Prostate gland (tissue), 1 donor: ENCODE measurements around the gene C1D.

ENCODE experiments used
- POLR2A ChIP-seq: fragments of 450-650 bp; IDR thresholded peaks from one replicate; pipeline ENCODE4 v1.6.1; 2016; ENCODE audit warnings: antibody characterized with exemption, mild to moderate bottlenecking
- POLR2AphosphoS5 ChIP-seq: sonication (generic); formaldehyde crosslinking; IDR thresholded peaks from one replicate; pipeline ENCODE4 v1.6.1; 2017; ENCODE audit warnings: antibody characterized with exemption

DNA sequence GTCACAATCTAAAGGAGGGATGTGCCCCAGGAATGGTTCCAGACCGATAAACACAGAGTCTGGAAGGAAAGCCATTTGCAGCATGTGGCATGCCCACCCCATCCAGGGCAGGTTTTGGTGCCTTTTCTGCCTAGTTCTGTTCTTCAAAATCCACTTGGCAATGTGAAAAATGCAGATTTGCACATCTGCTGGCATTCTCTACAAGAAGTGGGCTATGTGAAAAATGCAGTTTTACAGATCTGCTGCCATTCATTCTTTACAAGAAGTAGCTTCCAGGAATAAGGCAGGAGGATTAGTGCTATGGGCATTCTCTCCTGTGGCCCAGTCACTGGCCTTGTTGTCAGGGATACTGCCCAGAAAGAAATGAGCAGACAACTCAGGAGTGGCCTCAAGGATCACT lies 68.1 kb downstream of the C1D start:
- TF ChIP-seq POLR2AphosphoS5, result no peak
- TF ChIP-seq POLR2A, result no peak
